ENCODE results near the gene PEMT. TPM values are rescaled to one million over a fixed set of nuclear protein-coding genes. Genes with fewer than 3 reads are reported as not detected.

Gene PEMT
- total RNA-seq, 1 experiment from 2014 or later, result 39.8 TPM

GRCh38 chr17:17514993-17515933 lies 76.2 kb downstream of the PEMT start:
- Histone ChIP-seq H3K27ac (ENCODE audit: low read depth, low read length, poor library complexity, severe bottlenecking) (no peak overlapping the region), H3K4me3 (ENCODE audit: low read depth, low read length, poor library complexity, severe bottlenecking) (no peak overlapping the region), H3K9me3 (ENCODE audit: low read depth, low read length, poor library complexity, severe bottlenecking) (no peaks in the 10 kb centered on the region), H3K4me1 (ENCODE audit: insufficient read depth, low read length, poor library complexity, severe bottlenecking) (no peaks in the 10 kb centered on the region), H3K27me3 (replicated peaks; ENCODE audit: insufficient read depth, low read depth, low read length, poor library complexity) (no peaks in the 10 kb centered on the region), H3K36me3 (ENCODE audit: insufficient read depth, low read length, poor library complexity, severe bottlenecking) (no peaks in the 10 kb centered on the region)
- ChIA-PET CTCF (no interaction called here), POLR2A (ENCODE audit: low non-redundant PET) (no interaction called here)
- intact Hi-C loops (cut with micrococcal nuclease; ENCODE audit: unreplicated experiment), result no loop called here
- BruUV-seq (replicated peaks), result no TSS peak
- DNase-seq (ENCODE audit: low spot score), result no peak
- TF ChIP-seq EZH2 (IDR thresholded peaks at IDR 0.05; ENCODE audit: borderline replicate concordance, low read depth, low read length, poor library complexity, severe bottlenecking), result no peak
- TF ChIP-seq CTCF (conservative IDR thresholded peaks at IDR 0.05; ENCODE audit: low read depth, low read length), result no peak

DNA sequence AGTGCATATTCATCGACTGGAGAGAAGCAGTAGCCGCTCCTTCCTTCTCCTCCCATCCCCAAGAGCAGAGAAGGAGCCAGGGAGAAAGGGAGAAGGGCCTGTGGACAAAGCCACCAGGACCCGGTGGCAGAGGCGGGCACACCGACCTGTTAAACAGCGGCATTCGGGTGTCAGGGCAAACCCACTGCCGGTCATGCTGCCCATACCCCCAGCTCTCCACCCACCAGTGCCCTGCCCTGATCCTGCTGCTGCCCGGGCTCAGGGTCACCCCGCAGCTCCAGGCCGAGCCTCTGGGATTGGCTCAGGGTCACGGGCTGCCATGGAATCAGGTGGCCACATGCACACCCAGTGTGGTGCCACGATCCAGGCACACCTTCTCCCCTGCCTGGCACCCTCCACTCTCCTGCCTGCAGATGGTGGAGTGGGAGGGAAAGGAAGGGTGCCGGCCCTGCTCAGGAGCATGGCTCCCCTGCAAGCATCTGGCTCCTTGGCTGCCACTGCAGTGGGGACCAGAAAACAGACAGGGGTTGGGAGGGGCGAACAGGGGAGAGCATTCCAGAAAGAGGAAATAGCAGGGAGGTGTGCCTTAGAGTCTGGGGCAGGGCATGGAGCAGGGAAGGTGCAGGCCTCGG lies 77.0 kb downstream of the PEMT start:
- CTCF ChIA-PET, result no interaction called here
- intact Hi-C loops (cut with micrococcal nuclease; ENCODE audit: unreplicated experiment), result no loop called here
- no peak overlapping the region for H3K4me3 ChIP-seq (ENCODE audit: low read depth, low read length, poor library complexity, severe bottlenecking)
- no peaks in the 10 kb centered on the region for H3K9me3 ChIP-seq (ENCODE audit: low read depth, low read length, poor library complexity, severe bottlenecking)
- DNase-seq (ENCODE audit: low spot score), result no peak
- no peak overlapping the region for H3K27ac ChIP-seq (ENCODE audit: low read depth, low read length, poor library complexity, severe bottlenecking)
- no peaks in the 10 kb centered on the region for H3K36me3 ChIP-seq (ENCODE audit: insufficient read depth, low read length, poor library complexity, severe bottlenecking)
- TF ChIP-seq CTCF (conservative IDR thresholded peaks at IDR 0.05; ENCODE audit: low read depth, low read length) (no peak), EZH2 (IDR thresholded peaks at IDR 0.05; ENCODE audit: borderline replicate concordance, low read depth, low read length, poor library complexity, severe bottlenecking) (no peak)
- H3K4me1 ChIP-seq (ENCODE audit: insufficient read depth, low read length, poor library complexity, severe bottlenecking), result no peaks in the 10 kb centered on the region
- no peaks in the 10 kb centered on the region for H3K27me3 ChIP-seq (replicated peaks; ENCODE audit: insufficient read depth, low read depth, low read length, poor library complexity)
- POLR2A ChIA-PET (ENCODE audit: low non-redundant PET), result no interaction called here
- BruUV-seq (replicated peaks), result no TSS peak

- Histone ChIP-seq H3K9me3 (ENCODE audit: low read depth, low read length, poor library complexity, severe bottlenecking) (no peaks in the 10 kb centered on the region), H3K27me3 (replicated peaks; ENCODE audit: insufficient read depth, low read depth, low read length, poor library complexity) (no peaks in the 10 kb centered on the region), H3K4me3 (ENCODE audit: low read depth, low read length, poor library complexity, severe bottlenecking) (no peak overlapping the region), H3K36me3 (ENCODE audit: insufficient read depth, low read length, poor library complexity, severe bottlenecking) (no peaks in the 10 kb centered on the region), H3K4me1 (ENCODE audit: insufficient read depth, low read length, poor library complexity, severe bottlenecking) (no peaks in the 10 kb centered on the region), H3K27ac (ENCODE audit: low read depth, low read length, poor library complexity, severe bottlenecking) (no peak overlapping the region)
- no peak for DNase-seq (ENCODE audit: low spot score)
- TF ChIP-seq CTCF (conservative IDR thresholded peaks at IDR 0.05; ENCODE audit: low read depth, low read length), result no peak
- TF ChIP-seq EZH2 (IDR thresholded peaks at IDR 0.05; ENCODE audit: borderline replicate concordance, low read depth, low read length, poor library complexity, severe bottlenecking), result no peak
- POLR2A ChIA-PET (ENCODE audit: low non-redundant PET), result no interaction called here
- intact Hi-C loops (cut with micrococcal nuclease; ENCODE audit: unreplicated experiment), result no loop called here
- CTCF ChIA-PET, result no interaction called here
- BruUV-seq (replicated peaks), result no TSS peak
Observed at GRCh38 chr17:17513626-17514025, 77.9 kb downstream of the PEMT start.

Data from A673 (cell line).